ENCODE results near the gene RNLS. TPM values are rescaled to one million over a fixed set of nuclear protein-coding genes. Genes with fewer than 3 reads are reported as not detected.

Gene RNLS
- total and polyA plus RNA-seq, 2 of the 8 experiments (the other 6 are each of a cell fraction or from before 2014, with no cell fraction given): 7.5 to 12.7 TPM

- Histone ChIP-seq H3K79me2 (ENCODE audit: control insufficient read depth in 1 of 2, insufficient read depth in 2 of 2, low read length in 2 of 2) (no peaks in the 10 kb centered on the region), H3K9me3 (ENCODE audit: insufficient read depth in 2 of 2, low read depth in 1 of 2, low read length in 1 of 2) (no peaks in the 10 kb centered on the region), H4K91ac (replicated peaks; ENCODE audit: insufficient read length, low read length) (no peak overlapping the region), H2AFZ (ENCODE audit: low read length) (no peak overlapping the region), H2BK120ac (replicated peaks; ENCODE audit: low read depth, low read length) (no peak overlapping the region), H3K18ac (ENCODE audit: extremely low read depth, low read length) (no peak overlapping the region), H4K20me1 (replicated peaks in 1 of 2; ENCODE audit: control insufficient read depth in 1 of 2, insufficient read depth in 2 of 2, low read length in 2 of 2) (no peaks in the 10 kb centered on the region), H4K5ac (ENCODE audit: insufficient read length, low read depth, low read length) (no peak overlapping the region), H3K27ac (ENCODE audit: low read depth, low read length) (no peak overlapping the region), H2BK5ac (ENCODE audit: low read depth, low read length) (no peak overlapping the region), H3K9ac (replicated peaks in 1 of 4; ENCODE audit: extremely low read depth in 1 of 4, low read depth in 3 of 4, low read length in 3 of 4) (no peak overlapping the region), H3K56ac (replicated peaks; ENCODE audit: insufficient read length, low read depth, low read length) (no peak overlapping the region), H3K14ac (ENCODE audit: insufficient read length) (no peak overlapping the region), H2AK5ac (ENCODE audit: low read depth, low read length) (no peak overlapping the region), H3K4me1 (replicated peaks in 1 of 4; ENCODE audit: control insufficient read depth in 3 of 4, insufficient read depth in 4 of 4, low read length in 3 of 4) (no peaks in the 10 kb centered on the region; a peak in 1 of 7 replicates), H2BK15ac (ENCODE audit: low read length) (no peak overlapping the region), H3K36me3 (ENCODE audit: control insufficient read depth in 2 of 4, insufficient read depth in 4 of 4, low read length in 3 of 4) (no peaks in the 10 kb centered on the region), H3K4me3 (ENCODE audit: extremely low read depth in 1 of 4, insufficient read depth in 2 of 4, low read depth in 3 of 4, low read length in 4 of 4) (no peak overlapping the region), H3K4me2 (ENCODE audit: insufficient read depth in 1 of 2, low read depth in 2 of 2, low read length in 2 of 2) (no peak overlapping the region), H2BK12ac (ENCODE audit: low read depth, low read length) (no peak overlapping the region), H3K4ac (replicated peaks; ENCODE audit: insufficient read length, low read depth, low read length) (no peak overlapping the region), H3K23ac (ENCODE audit: insufficient read length) (no peak overlapping the region), H3K23me2 (ENCODE audit: low read depth, low read length) (no peaks in the 10 kb centered on the region), H2BK20ac (ENCODE audit: low read length) (no peak overlapping the region), H3K79me1 (ENCODE audit: low read depth, low read length) (no peaks in the 10 kb centered on the region), H4K8ac (ENCODE audit: extremely low read depth, insufficient read depth, low read length) (no peak overlapping the region), H3K27me3 (replicated peaks in 1 of 4; ENCODE audit: control insufficient read depth in 3 of 4, extremely low read depth in 1 of 4, insufficient read depth in 3 of 4, low read length in 3 of 4) (no peaks in the 10 kb centered on the region)
- FAIRE-seq (no peak), DNase-seq (ENCODE audit: low read depth in 1 of 2, low spot score in 2 of 2) (no peak)
- POLR2A ChIA-PET (ENCODE audit: partially characterized antibody): no interaction called here
- CTCF ChIA-PET (ENCODE audit: partially characterized antibody): interaction anchor here (1.5 kb wide), 1 partner anchor 104 kb away, joined by 4 read pairs; no protein-coding TSS in a partner anchor
- WGBS, 2 experiments (ENCODE audit: extremely low coverage in 1 of 2, insufficient coverage in 1 of 2, insufficient read length in 1 of 2, insufficient replicate concordance in 2 of 2, low coverage in 1 of 2, low lambda C conversion rate in 2 of 2, missing lambda C conversion rate in 1 of 2): 87% methylated on average over 2 of the region's 2 CpGs; no CpG with 5 or more reads in 1 of the 2 experiments
- no peak for TF ChIP-seq CBX5 (IDR thresholded peaks at IDR 0.05; ENCODE audit: low read depth, low read length)
- no peak for TF ChIP-seq SP2 (IDR thresholded peaks at IDR 0.05; ENCODE audit: low read length)
- no peak for TF ChIP-seq BACH1 (IDR thresholded peaks at IDR 0.05; ENCODE audit: low read length)
- TF ChIP-seq SUZ12 (IDR thresholded peaks at IDR 0.05; ENCODE audit: low read length): no peak
- TF ChIP-seq JUND (IDR thresholded peaks at IDR 0.05; ENCODE audit: low read length): no peak
- no peak for TF ChIP-seq TBP (IDR thresholded peaks at IDR 0.05; ENCODE audit: low read depth, low read length)
These were observed 40.7 kb upstream of the RNLS start for GRCh38 chr10:88623835-88624234.
